ENCODE measurements around the gene PCDHA1. TPM values are rescaled to one million over a fixed set of nuclear protein-coding genes. Genes with fewer than 3 reads are reported as not detected.
"Not testable (repeated sequence)": the region's sequence is repeated elsewhere in the genome, so short reads cannot be mapped to it uniquely, and the experiment has no call there.

PCDHA1 gene
- total RNA-seq, 1 donor from 2014 or later = not detected

DNA sequence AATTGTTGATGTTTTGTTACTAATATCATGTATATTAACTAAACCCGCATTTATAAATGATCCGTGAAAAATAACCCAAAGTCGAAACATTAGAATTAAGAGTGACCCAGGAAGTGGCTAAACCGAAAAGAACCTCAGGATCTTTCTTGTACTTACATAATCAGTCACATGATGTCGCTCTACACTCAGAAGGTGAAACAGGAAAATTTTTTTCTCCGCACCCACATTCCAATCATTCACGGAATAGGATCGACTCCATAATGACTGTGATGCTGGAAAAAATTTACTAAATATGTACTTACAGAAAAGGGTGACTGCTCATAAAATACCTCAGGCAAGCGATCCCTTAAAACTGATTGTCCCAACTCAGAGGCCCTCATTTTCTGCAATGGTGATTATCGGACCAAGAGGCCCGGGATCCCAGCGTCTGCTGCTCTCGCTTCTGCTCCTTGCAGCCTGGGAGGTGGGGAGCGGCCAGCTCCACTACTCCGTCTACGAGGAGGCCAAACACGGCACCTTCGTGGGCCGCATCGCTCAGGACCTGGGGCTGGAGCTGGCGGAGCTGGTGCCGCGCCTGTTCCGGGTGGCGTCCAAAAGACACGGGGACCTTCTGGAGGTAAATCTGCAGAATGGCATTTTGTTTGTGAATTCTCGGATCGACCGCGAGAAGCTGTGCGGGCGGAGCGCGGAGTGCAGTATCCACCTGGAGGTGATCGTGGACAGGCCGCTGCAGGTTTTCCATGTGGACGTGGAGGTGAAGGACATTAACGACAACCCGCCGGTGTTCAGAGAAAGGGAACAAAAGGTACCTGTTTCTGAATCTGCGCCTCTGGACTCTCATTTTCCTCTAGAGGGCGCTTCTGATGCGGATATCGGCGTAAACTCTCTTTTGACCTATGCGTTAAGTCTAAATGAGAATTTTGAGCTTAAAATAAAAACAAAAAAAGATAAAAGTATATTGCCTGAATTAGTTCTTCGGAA is 89.4 kb downstream of the PCDHA1 start, which contains the start of gene PCDHA12:
Gene PCDHA12 (plus strand): TSS at position 224 of the 981 bp plus-strand sequence. CDS start 165 bp downstream, at position 389.
- no peak for DNase-seq (ENCODE audit: low read depth)
- no peaks in the 10 kb centered on the region for H3K36me3 ChIP-seq (ENCODE audit: control insufficient read depth, insufficient read depth, low read length)
- peaks cover 3% of the 10 kb centered on the region for H3K27me3 ChIP-seq (ENCODE audit: control insufficient read depth, insufficient read depth, low read length)
- H3K4me3 ChIP-seq (ENCODE audit: low read depth, low read length) = no peak within 1 kb of the TSS
- TF ChIP-seq, protein P1, sequence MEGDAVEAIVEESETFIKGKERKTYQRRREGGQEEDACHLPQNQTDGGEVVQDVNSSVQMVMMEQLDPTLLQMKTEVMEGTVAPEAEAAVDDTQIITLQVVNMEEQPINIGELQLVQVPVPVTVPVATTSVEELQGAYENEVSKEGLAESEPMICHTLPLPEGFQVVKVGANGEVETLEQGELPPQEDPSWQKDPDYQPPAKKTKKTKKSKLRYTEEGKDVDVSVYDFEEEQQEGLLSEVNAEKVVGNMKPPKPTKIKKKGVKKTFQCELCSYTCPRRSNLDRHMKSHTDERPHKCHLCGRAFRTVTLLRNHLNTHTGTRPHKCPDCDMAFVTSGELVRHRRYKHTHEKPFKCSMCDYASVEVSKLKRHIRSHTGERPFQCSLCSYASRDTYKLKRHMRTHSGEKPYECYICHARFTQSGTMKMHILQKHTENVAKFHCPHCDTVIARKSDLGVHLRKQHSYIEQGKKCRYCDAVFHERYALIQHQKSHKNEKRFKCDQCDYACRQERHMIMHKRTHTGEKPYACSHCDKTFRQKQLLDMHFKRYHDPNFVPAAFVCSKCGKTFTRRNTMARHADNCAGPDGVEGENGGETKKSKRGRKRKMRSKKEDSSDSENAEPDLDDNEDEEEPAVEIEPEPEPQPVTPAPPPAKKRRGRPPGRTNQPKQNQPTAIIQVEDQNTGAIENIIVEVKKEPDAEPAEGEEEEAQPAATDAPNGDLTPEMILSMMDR (IDR thresholded peaks at IDR 0.05; ENCODE audit: insufficient read depth, low read length, poor library complexity, severe bottlenecking) = no peak

DNA sequence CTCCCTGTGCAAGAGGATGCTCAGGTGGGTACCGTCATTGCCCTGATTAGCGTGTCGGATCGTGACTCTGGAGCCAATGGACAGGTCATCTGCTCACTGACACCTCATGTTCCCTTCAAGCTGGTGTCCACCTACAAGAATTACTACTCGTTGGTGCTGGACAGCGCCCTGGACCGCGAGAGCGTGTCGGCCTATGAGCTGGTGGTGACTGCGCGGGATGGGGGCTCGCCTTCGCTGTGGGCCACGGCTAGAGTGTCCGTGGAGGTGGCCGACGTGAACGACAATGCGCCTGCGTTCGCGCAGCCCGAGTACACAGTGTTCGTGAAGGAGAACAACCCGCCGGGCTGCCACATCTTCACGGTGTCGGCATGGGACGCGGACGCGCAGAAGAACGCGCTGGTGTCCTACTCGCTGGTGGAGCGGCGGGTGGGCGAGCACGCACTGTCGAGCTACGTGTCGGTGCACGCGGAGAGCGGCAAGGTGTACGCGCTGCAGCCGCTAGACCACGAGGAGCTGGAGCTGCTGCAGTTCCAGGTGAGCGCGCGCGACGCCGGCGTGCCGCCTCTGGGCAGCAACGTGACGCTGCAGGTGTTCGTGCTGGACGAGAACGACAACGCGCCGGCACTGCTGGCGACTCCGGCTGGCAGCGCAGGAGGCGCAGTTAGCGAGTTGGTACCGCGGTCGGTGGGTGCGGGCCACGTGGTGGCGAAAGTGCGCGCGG is 90.8 kb downstream of the PCDHA1 start:
- not testable (repeated sequence) for H3K36me3 ChIP-seq (ENCODE audit: control insufficient read depth, insufficient read depth, low read length); H3K27me3 ChIP-seq (ENCODE audit: control insufficient read depth, insufficient read depth, low read length); DNase-seq (ENCODE audit: low read depth); H3K4me3 ChIP-seq (ENCODE audit: low read depth, low read length)

DNA sequence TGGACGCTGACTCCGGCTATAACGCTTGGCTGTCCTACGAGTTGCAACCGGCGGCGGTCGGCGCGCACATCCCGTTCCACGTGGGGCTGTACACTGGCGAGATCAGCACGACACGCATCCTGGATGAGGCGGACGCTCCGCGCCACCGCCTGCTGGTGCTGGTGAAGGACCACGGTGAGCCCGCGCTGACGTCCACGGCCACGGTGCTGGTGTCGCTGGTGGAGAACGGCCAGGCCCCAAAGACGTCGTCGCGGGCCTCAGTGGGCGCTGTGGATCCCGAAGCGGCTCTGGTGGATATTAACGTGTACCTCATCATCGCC is 91.3 kb downstream of the PCDHA1 start:
- Histone ChIP-seq H3K4me3 (ENCODE audit: low read depth, low read length) (no peak overlapping the region), H3K27me3 (ENCODE audit: control insufficient read depth, insufficient read depth, low read length) (no peaks in the 10 kb centered on the region), H3K36me3 (ENCODE audit: control insufficient read depth, insufficient read depth, low read length) (no peaks in the 10 kb centered on the region)
- DNase-seq (ENCODE audit: low read depth) = no peak
- TF ChIP-seq, protein P1 (IDR thresholded peaks at IDR 0.05; ENCODE audit: insufficient read depth, low read length, poor library complexity, severe bottlenecking) = no peak

DNA sequence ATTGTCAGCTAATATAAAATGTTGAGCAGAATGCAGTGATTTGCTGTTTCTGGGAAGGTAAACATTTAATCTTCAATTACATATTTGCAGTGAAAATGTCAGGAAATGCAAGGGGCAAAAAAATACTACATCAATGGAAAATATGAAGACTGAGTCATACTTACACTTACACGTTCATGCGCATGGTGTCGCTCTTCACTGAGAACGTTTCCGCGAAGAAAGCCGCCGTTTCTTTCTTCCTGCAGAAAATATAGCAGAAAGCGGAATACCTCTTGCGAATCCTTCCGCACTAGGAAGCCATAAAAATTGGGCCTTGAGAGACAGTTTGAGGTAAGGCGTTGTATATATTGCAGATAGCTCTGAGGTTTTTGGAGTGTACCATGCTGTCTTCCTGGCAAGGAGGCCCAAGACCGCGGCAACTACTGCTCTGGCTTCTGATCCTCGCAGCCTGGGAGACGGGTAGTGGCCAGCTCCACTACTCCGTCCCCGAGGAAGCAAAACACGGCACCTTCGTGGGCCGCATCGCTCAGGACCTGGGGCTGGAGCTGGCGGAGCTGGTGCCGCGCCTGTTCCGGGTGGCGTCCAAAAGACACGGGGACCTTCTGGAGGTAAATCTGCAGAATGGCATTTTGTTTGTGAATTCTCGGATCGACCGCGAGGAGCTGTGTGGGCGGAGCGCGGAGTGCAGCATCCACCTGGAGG is 96.1 kb downstream of the PCDHA1 start, which contains the start of gene PCDHA13:
Gene PCDHA13 (plus strand): TSS at position 236 of the 702 bp plus-strand sequence. CDS start 145 bp downstream, at position 381.
- no peaks in the 10 kb centered on the region for H3K36me3 ChIP-seq (ENCODE audit: control insufficient read depth, insufficient read depth, low read length)
- DNase-seq (ENCODE audit: low read depth) = no peak
- TF ChIP-seq, protein P1 (IDR thresholded peaks at IDR 0.05; ENCODE audit: insufficient read depth, low read length, poor library complexity, severe bottlenecking) = peak; percentile 20
- no peak within 1 kb of the TSS for H3K4me3 ChIP-seq (ENCODE audit: low read depth, low read length)
- peaks cover 3% of the 10 kb centered on the region for H3K27me3 ChIP-seq (ENCODE audit: control insufficient read depth, insufficient read depth, low read length)

DNA sequence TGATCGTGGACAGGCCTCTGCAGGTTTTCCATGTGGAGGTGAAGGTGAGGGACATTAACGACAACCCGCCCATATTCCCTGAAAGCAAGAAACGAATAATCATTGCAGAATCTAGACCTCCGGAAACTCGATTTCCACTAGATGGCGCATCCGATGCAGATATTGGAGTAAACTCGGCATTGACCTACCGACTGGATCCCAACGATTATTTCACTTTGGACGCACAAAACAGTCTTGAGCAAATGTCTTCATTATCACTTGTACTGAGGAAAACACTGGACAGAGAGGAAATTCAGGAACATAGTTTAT is 96.6 kb downstream of the PCDHA1 start:
- Histone ChIP-seq H3K4me3 (ENCODE audit: low read depth, low read length) (no peak overlapping the region), H3K36me3 (ENCODE audit: control insufficient read depth, insufficient read depth, low read length) (no peaks in the 10 kb centered on the region), H3K27me3 (ENCODE audit: control insufficient read depth, insufficient read depth, low read length) (peaks cover 3% of the 10 kb centered on the region)
- TF ChIP-seq, protein P1 (IDR thresholded peaks at IDR 0.05; ENCODE audit: insufficient read depth, low read length, poor library complexity, severe bottlenecking) = no peak
- no peak for DNase-seq (ENCODE audit: low read depth)

DNA sequence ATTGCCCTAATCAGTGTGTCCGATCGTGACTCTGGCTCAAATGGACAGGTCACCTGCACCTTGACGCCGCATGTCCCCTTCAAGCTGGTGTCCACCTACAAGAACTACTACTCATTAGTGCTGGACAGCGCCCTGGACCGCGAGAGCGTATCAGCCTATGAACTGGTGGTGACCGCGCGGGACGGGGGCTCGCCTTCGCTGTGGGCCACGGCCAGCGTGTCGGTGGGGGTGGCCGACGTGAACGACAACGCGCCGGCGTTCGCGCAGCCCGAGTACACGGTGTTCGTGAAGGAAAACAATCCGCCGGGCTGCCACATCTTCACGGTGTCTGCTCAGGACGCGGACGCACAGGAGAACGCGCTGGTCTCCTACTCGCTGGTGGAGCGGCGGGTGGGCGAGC is 97.4 kb downstream of the PCDHA1 start:
- no peaks in the 10 kb centered on the region for H3K36me3 ChIP-seq (ENCODE audit: control insufficient read depth, insufficient read depth, low read length)
- DNase-seq (ENCODE audit: low read depth) = no peak
- TF ChIP-seq, protein P1 (IDR thresholded peaks at IDR 0.05; ENCODE audit: insufficient read depth, low read length, poor library complexity, severe bottlenecking) = no peak

More for the DNA sequence above, 97.4 kb downstream of the PCDHA1 start:
- no peak overlapping the region for H3K4me3 ChIP-seq (ENCODE audit: low read depth, low read length)
- H3K27me3 ChIP-seq (ENCODE audit: control insufficient read depth, insufficient read depth, low read length) = peaks cover 3% of the 10 kb centered on the region

Data from kidney epithelial cell (primary cell).